NCI-H2107 treated with DMSO at 0.1 percent for 48 hours (cell line): ENCODE results near the gene SERPINE2.
"Not testable (repeated sequence)": the region's sequence is repeated elsewhere in the genome, so short reads cannot be mapped to it uniquely, and the experiment has no call there.

Experiments
- DNase-seq: peaks from one replicate; lab custom pipeline; 2025; ENCODE audit not compliant: unreplicated experiment; lab: John Stamatoyannopoulos, UW

SERPINE2 gene

DNA sequence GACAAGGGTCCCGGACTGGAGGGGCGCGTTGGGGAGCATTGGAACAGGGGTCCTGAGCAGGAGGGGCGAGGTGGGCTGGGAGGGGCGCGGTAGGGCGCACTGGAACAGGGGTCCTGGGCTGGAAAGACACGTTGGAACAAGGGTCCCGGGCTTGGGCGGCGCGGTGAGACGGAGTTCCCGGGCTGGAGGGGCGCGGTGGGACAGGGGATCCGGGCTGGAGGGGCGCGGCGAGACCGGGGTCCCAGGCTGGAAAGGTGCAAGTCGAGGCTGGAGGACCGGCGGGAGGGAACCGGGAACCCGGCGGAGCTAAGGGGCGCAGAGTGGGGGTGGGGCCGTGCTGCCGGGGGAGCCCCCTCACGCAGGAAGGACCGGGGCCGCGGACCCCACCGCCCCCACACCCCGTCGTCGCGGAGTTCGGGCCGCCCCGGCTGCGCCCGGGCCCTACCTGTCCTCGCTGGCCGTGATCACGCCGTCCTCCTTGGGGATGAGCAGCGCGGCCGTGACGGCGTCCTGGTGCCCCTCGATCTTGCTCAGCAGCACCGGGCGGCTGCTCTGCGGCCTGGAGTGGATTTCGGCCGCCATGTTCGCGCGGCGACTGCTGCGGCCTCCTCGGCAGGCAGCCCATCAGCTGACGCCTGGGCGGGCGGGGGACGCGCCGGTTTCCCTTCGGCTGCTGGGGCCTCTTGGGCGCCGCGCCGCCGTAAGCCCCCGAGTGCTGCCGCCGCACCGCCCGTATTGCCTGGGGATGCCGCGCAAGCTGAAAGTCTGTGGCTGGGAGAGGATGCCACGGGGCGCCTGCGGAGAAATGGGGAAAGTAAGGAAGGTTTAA lies 94.2 kb downstream of the SERPINE2 start, which contains the start of gene WDFY1:
WDFY1 (minus strand) TSS at position 633 of the 829 bp plus-strand sequence; CDS start at position 582, 51 bp downstream.
- peak; percentile 25 for DNase-seq

DNA sequence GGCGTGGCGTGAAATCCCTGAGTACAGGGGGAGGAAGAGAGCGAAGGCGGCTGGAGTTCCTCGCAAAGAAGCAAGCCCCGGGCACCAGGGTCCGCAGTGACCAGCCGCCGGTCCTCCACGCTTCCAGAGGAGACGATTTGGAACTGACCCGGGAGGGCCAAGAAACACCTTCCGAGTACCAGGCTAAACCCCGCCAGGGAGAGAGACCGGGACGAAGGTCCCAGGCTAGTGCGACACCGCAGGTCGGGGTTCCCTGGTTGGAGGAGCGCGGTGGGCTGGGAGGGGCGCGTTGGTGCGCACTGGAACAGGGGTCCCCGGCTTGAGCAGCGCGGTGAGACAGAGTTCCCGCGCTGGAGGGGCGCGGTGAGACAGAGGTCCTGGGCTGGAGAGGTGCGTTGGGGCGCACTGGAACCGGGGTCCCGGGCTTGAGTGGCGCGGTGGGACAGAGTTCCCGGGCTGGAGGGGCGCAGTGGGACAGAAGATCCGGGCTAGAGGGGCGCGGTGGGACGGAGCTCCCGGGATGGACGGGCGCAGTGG lies 94.9 kb downstream of the SERPINE2 start:
- DNase-seq, result no peak

DNA sequence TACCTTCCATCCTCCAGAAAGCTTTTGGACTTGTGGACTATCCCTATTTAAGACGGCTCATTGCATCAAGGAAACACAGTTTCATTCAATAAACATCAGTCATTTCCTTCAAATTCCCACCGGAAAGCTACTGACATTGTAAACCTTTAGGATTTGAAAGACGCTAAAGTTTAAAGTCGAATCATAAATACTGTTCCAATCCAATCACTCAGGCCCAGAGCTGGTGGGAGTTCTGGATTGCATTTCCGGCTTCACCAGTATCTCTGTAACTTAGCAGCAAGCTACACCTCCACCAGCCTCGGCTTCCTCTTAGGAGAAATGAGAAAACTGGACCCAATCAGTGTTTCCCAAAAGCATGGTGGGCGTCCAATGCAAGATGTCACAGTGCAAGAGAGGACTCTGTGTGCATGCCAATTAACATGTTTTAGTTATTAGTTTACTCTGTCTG lies 95.5 kb downstream of the SERPINE2 start:
- DNase-seq, result no peak

DNA sequence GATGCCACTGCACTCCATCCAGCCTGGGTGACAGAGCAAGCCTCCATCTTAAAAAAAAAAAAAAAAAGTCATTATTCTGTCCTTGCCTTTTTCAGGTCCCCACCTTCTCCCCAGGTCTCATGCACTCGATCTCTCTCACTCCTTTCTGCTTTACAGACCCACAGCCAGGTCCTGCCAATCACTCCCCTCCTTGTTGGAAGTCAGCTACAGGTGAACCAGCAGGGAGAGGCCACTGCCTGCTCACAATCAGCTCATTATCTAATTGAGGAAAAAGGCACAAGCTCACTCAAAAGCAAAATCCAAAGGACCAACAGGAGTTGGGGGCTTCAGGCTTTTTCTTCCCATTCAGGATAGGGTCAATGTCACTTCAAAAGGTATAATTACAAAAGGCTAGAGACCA lies 96.0 kb downstream of the SERPINE2 start:
- no peak for DNase-seq

DNA sequence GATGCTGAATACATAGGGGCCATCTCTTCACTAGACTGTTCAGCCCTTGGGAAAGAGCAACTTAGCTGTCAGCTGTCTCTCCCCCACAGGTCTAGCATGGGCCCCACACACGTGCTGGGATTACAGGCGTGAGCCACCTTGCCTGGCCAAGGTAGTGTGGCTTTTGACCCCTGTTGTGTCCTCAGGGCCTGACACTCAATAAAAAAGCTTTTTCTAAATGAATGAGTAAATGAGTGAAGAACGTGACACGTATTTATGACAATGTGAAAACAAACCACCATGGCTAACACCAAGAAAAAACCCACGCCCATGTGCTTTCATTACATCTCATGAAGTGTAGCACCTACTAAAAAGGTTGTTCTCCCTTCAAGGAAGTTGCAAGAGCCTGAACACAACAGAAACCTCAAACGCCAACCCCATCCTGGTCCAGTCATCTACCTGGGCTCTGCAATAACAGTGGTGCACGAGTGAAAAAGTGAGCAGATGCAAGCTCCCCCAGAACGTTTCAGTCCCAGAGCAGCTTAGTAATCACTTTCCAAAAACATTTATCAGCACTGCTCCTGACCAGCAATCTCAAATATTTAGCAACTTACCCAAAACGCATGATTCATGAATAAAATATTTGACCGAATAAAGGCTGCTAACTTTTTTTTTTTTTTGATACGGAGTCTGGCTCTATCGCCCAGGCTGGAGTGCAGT lies 97.4 kb downstream of the SERPINE2 start:
- no peak for DNase-seq

DNA sequence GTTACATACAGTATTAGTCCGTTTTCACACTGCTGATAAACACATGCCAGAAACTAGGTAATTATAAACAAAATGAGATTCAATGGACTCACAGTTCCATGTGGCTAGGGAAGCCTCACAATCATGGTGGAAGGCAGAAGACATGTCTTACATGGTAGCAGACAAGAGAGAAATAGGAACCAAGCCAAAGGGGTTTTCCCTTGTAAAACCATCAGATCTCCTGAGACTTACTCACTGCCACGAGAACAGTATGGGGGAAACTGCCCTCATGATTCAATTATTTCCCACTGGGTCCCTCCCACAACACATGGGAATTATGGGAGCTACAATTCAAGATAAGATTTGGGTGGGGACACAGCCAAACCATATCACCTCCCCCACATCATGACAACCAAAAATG lies 99.6 kb downstream of the SERPINE2 start:
- not testable (repeated sequence) for DNase-seq

DNA sequence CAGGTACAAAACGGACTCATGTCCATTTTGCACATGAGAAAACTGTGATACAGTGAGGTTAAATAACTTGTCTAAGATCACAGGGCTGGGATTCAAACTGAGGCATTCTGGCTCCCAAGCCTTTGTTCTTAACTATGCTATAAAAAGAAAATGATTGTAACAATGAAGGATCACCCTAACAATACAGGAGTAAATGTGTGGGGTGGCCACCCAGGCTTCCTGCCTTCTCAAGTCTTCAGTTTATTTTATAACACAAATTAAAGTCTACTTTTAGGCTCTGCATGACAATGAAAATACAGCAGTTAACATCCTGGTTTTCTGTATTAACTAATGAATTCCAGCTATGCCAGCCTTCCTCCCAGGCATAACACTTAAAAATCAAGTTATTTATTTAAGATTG lies 101.6 kb downstream of the SERPINE2 start:
- DNase-seq, result no peak

DNA sequence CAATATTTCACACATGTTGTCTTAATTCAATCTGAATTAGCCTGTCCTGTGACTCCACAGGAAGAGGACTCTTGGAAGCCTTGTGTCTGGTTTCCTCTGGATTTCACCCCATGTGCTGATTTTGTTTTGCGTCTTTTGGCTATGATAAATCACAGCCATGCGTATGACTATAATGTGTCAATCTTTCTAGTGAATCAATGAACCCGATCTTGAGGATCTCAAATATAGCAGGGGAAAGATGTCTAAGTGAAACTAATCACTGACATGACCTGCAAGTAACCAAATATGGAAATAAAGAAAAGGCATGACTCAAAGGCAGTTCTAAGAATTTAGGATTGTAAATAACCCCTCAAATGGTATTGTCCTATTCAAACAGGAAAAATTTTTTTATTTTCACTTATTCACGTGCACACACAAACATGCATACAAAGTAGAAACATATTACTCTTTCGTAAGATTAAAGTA lies 102.2 kb downstream of the SERPINE2 start:
- no peak for DNase-seq

DNA sequence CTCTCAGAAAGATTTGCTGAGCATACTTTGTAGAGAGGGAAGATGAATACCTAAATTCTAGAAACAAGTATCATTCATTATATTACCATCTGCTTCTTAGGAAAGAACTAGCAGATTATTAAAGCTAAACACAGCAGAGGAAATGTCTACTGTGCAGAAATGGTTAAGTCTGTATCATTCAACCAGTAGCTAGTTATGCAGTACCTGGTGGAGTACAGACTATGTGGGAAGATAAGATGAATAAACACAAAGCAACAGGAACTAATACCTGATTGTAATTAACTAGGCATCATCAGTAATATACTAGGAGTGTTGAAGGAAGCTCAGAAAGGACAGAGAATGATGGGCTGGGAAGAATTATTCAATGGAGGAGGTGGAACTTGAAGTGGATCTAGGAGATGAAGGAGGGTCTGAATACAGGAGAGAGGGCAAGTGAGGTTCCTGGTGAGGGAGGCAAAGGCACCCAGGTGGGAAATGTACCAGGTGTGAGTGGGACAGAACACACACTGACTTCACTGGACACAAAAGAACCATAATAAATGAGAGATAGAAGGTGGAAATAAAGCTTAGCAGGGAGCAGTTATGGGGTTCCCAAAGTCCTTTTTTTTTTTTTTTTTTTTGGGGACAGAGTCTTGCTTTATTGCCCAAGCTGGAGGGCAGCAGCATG lies 103.5 kb downstream of the SERPINE2 start:
- no peak for DNase-seq

DNA sequence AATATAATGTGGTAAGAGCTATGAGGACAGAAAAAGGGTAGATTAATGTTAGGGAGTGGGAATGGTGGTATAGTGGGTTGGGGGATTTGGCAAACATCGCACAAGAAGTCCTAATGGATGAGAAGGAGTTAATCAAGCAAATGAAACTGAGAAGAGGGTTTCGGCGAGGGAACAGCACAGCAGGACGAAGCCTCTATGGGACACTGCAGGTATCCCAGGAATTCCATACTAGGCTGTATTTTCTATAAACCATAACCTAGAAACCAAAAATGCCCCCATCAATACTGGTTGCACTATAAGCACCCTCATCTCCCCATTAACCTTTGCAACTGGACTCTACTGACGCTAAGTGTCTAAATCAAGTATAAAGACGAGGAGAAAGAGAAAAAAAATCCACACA lies 104.2 kb downstream of the SERPINE2 start:
- no peak for DNase-seq

DNA sequence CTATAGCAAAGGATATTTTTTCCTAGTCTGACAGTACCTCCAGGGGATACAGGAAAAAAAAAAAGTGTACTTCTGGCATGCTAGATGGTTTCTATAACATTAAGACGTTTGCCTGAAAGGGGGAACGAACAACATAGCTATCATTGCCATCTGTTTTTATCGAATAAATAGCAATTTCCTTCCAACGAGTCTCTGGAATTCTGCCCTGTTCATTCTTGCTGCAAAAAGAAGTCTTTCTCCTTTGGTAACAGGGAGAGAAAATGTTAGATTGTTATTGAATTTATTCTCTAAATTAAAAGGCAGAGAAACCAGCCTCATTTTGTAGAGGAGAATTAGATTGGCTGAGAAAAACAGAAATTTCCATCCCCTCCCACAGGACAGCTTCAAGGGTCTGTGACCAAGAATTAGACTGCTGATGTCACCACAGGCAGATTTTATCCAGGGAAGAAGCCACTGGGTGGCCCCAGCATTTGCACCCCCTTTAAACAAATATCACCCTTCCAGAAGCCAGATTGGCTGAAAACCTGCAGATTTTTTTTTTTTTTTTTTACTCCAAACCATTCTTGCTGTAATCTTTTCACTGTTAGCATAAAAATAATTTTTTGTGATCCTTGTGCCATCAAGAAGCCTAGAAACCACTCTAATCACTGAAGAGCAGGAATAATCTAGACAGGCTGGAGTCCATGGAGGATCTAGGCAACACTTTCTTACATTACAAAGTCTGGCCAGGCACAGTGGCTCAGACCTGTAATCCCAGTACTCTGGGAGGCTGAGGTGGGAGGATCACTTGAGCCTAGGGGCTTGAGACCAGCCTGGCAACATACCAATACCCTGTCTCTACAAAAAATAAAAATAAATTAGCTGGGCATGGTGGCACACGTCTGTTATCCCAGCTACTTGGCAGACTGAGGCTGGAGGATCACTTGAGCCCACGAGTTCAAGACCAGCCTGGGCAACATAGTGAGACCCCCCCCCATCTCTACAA lies 106.0 kb downstream of the SERPINE2 start:
- no peak for DNase-seq

DNA sequence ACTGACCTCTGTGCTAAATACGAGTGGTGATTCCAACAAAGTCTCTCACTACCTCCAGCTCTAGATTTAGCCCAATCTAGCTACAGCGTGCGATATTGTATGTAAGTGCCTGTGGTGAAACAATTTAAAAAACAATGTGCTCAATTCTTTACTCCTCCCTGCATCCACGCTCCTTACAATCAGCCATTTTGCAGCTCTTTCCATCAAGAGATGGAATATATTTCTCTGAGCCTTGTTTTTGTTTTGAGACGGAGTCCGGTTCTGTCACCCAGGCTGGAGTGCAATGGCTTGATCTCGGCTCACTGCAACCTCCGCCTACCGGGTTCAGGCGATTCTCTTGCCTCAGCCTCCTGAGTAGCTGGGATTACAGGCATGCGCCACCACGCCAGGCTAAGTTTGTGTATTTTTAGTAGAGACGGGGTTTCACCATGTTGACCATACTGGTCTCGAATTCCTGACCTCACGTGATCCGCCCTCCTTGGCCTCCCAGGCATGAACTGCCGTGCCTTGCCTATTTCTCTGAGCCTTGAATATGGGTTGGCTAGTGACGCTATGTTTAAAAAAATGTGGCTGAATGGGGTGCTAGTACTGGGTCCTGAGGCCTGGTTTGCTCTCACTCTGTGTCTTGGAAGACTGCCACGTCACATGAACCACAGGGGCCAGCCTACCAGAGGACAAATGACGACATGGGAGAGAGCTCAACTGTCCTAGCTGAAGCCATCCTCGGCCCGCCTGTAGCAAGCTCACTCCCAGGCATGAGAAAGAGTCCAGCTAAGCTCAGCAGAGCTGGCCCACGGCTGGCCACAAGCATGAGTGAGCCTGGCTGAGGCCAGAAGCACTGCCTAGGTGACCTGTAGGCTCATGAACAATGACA lies 108.7 kb downstream of the SERPINE2 start:
- no peak for DNase-seq

DNA sequence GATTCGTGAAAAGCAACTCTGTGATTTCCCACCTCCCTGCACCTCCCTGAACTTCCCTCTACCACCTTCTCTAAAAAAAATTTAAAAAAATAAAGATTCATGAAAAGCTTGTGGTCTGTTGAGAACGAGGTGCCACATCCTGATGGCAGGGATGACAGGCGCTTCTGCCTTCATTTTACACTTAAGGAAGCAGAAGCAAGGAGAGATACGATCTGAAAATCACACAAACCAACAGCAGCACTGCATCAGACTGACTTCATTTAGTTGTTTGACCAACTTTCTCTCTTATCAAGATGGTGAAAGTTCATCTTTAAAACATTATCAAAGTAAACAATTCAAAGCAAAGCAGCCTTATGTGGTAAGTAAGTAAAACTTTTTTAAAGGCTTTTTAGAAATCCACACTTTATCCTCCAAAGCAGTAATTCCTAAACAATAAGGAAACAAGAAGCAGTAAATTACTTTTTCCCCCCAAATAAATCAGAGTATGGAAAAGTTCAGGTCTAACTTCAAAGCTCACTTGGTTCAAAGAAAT lies 109.4 kb downstream of the SERPINE2 start:
- DNase-seq, result no peak

DNA sequence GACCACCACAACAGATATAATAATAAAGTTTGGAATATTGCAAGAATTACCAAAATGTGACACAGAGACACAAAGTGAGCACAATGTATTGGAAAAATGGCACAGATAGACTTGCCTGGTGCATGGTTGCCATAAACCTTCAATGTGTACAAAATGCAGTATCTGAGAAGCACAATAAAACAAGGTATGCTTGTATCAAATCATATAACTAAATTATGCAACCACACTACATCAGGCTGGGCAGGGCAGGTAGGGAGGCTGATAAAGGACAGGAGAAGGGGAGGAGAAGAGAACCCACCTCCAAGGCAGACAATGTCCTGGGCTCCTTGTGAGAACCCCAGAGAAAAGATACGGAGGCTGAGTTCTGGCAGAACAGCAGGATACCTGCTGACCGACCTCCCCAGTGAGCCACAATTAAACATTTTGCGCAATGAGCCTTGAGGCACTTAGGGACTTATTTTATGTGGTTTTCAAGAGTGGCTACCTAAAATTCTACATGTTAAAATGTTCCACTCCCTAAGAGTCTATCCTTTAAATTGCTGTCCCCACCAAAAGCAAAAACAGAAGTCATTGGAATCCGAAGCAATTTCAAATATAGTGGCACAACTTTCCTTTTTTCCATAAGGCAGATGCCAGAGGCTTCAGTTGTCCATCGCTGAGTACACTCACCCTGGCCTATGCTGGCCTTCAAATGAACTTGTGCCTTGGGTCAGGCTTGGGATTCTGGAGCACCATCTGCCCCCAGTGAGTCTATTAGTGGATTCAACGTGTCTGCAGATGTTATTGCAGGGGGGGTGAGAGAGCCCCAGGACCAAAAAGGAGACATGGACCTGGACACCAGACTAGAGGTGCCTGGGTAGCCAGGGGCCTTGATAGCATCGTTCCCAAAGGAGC lies 110.7 kb downstream of the SERPINE2 start:
- DNase-seq, result no peak

DNA sequence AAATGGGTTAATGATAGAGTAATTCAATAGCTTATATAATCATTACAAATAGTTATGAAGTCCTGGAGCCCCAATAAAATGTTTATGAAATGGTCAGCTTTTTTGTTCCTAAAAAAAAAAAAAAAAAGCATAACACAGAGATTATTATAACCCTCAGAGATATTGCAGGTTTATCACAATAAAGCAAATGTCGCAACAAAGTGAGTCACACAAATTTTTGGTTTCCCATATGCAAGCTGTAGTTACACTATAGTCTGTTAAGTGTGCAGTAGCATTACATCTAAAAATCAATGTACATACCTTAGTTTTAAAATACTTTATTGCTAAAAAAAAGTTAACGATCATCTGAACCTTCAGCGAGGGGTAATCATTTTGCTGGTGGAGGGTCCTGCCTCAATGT lies 114.0 kb downstream of the SERPINE2 start:
- no peak for DNase-seq
